Mesenchymal stem cell (in vitro differentiated cells and primary cell): ENCODE results near the gene EFHD2.
"Not testable (repeated sequence)": the region's sequence is repeated elsewhere in the genome, so short reads cannot be mapped to it uniquely, and the experiment has no call there.

Experiments used
- DNase-seq: peaks from one replicate; pipeline ENCODE4 v3.0.0-alpha.2; 2013
- H2AFZ ChIP-seq: one replicate; pipeline ENCODE4 v1.6.1; 2013; ENCODE audit warnings: low read depth, mild to moderate bottlenecking, control low read depth, inconsistent platforms, low read length, moderate library complexity
- H2AK5ac ChIP-seq: 2 replicates; pipeline ENCODE4 v1.6.1; 2013; ENCODE audit warnings: low read length, moderate library complexity, mild to moderate bottlenecking, inconsistent platforms; ENCODE audit not compliant: severe bottlenecking
- H2BK120ac ChIP-seq: one replicate; pipeline ENCODE4 v1.6.1; 2013; ENCODE audit warnings: low read depth, mild to moderate bottlenecking, inconsistent platforms, low read length, moderate library complexity
- H2BK12ac ChIP-seq, 2 experiments: one replicate each; pipeline ENCODE4 v1.6.1; 2013; ENCODE audit warnings: inconsistent platforms in 2 of 2, low read length in 2 of 2, mild to moderate bottlenecking in 2 of 2, moderate library complexity in 2 of 2, control low read depth in 1 of 2
- H2BK15ac ChIP-seq: one replicate; pipeline ENCODE4 v1.6.1; 2013; ENCODE audit warnings: mild to moderate bottlenecking, low read depth, inconsistent platforms; ENCODE audit not compliant: poor library complexity, severe bottlenecking
- H2BK5ac ChIP-seq: 2 replicates; pipeline ENCODE4 v1.6.1; 2013; ENCODE audit warnings: low read depth, mild to moderate bottlenecking, low read length, control low read depth, inconsistent platforms; ENCODE audit not compliant: poor library complexity, severe bottlenecking
- H3K14ac ChIP-seq, 2 experiments: one replicate each; pipeline ENCODE4 v1.6.1; 2013; ENCODE audit warnings: inconsistent platforms in 2 of 2, low read length in 2 of 2, control low read depth in 1 of 2, mild to moderate bottlenecking in 1 of 2, moderate library complexity in 1 of 2
- H3K18ac ChIP-seq, 2 experiments: one replicate each; pipeline ENCODE4 v1.6.1; 2013; ENCODE audit warnings: inconsistent platforms in 2 of 2, low read length in 2 of 2, control low read depth in 1 of 2, low read depth in 1 of 2, mild to moderate bottlenecking in 1 of 2
- H3K23ac ChIP-seq, 2 experiments: one replicate each; pipeline ENCODE4 v1.6.1; 2013; ENCODE audit warnings: inconsistent platforms in 2 of 2, low read length in 2 of 2, mild to moderate bottlenecking in 2 of 2, moderate library complexity in 2 of 2, control low read depth in 1 of 2
- H3K27ac ChIP-seq: 2 replicates; pipeline ENCODE4 v1.5.1; 2013; ENCODE audit warnings: mild to moderate bottlenecking, moderate library complexity, low read length, control low read depth, inconsistent platforms; ENCODE audit not compliant: poor library complexity, severe bottlenecking
- H3K27me3 ChIP-seq, 2 experiments: 2 replicates each; pipeline versions ENCODE4 v1.6.1 to v1.7.0; 2013; ENCODE audit warnings: low read length in 2 of 2, mild to moderate bottlenecking in 2 of 2, moderate library complexity in 2 of 2, control low read depth in 1 of 2, inconsistent platforms in 1 of 2; ENCODE audit not compliant: control insufficient read depth in 1 of 2, insufficient read depth in 1 of 2
- H3K36me3 ChIP-seq, 2 experiments: 2 replicates each; pipeline versions ENCODE4 v1.6.1 to v1.7.0; 2013; ENCODE audit warnings: low read length in 2 of 2, control low read depth in 1 of 2, inconsistent platforms in 1 of 2, low read depth in 1 of 2, mild to moderate bottlenecking in 1 of 2; ENCODE audit not compliant: insufficient read depth in 2 of 2, control insufficient read depth in 1 of 2
- H3K4ac ChIP-seq, 2 experiments: one replicate each; pipeline ENCODE4 v1.6.1; 2013; ENCODE audit warnings: inconsistent platforms in 2 of 2, low read length in 2 of 2, mild to moderate bottlenecking in 2 of 2, moderate library complexity in 2 of 2, control low read depth in 1 of 2, low read depth in 1 of 2
- H3K4me1 ChIP-seq: 2 replicates; pipeline ENCODE4 v1.6.1; 2013; ENCODE audit warnings: low read depth, low read length, control low read depth; ENCODE audit not compliant: control insufficient read depth, insufficient read depth
- H3K4me2 ChIP-seq: 2 replicates; pipeline ENCODE4 v1.6.1; 2013; ENCODE audit warnings: low read length, mild to moderate bottlenecking, inconsistent platforms; ENCODE audit not compliant: poor library complexity, severe bottlenecking
- H3K4me3 ChIP-seq, 2 experiments: 2 replicates each; pipeline versions ENCODE4 v1.5.1 to v1.7.0; 2013; ENCODE audit warnings: low read length in 2 of 2, mild to moderate bottlenecking in 2 of 2, control low read depth in 1 of 2, low read depth in 1 of 2; ENCODE audit not compliant: insufficient read depth in 1 of 2
- H3K79me1 ChIP-seq: replicated peaks from 2 replicates; pipeline ENCODE4 v1.6.1; 2013; ENCODE audit warnings: mild to moderate bottlenecking, control low read depth, low read length, inconsistent platforms; ENCODE audit not compliant: poor library complexity, severe bottlenecking
- H3K9ac ChIP-seq: 2 replicates; pipeline ENCODE4 v1.7.0; 2013; ENCODE audit warnings: mild to moderate bottlenecking, low read length, moderate library complexity
- H3K9me3 ChIP-seq: 2 replicates; pipeline ENCODE4 v1.7.0; 2013; ENCODE audit warnings: mild to moderate bottlenecking, low read length; ENCODE audit not compliant: control insufficient read depth
- H4K8ac ChIP-seq: one replicate; pipeline ENCODE4 v1.6.1; 2013; ENCODE audit warnings: inconsistent platforms, mild to moderate bottlenecking, low read length, moderate library complexity
- H4K91ac ChIP-seq: one replicate; pipeline ENCODE4 v1.6.1; 2013; ENCODE audit warnings: mild to moderate bottlenecking, low read length, inconsistent platforms
- WGBS: methylation state at CpG from one replicate; pipeline ENCODE4 v1.1.7; 2013; ENCODE audit warnings: mixed read lengths; 5-methylcytosine and 5-hydroxymethylcytosine counted together

Gene EFHD2

GRCh38 chr1:15468145-15468544 lies 58.5 kb downstream of the EFHD2 start:
- no peak for DNase-seq
- H4K91ac ChIP-seq: no peak overlapping the region
- H3K4me1 ChIP-seq: no peaks in the 10 kb centered on the region
- H3K4ac ChIP-seq: no peak overlapping the region
- H3K4me3 ChIP-seq: no peak overlapping the region
- no peak overlapping the region for H3K23ac ChIP-seq
- H3K14ac ChIP-seq: no peak overlapping the region
- H3K4me2 ChIP-seq: no peak overlapping the region
- H3K9ac ChIP-seq: no peak overlapping the region
- no peaks in the 10 kb centered on the region for H3K36me3 ChIP-seq
- no peak overlapping the region for H2BK5ac ChIP-seq
- H3K18ac ChIP-seq: no peak overlapping the region
- no peaks in the 10 kb centered on the region for H3K9me3 ChIP-seq
- no peak overlapping the region for H2BK12ac ChIP-seq
- H3K27ac ChIP-seq: no peak overlapping the region
- H2AK5ac ChIP-seq: no peak overlapping the region
- no peak overlapping the region for H2AFZ ChIP-seq
- H3K27me3 ChIP-seq: peaks cover 0 to 17% of the 10 kb centered on the region in 2 experiments
- H2BK15ac ChIP-seq: no peak overlapping the region
- H4K8ac ChIP-seq: no peak overlapping the region
- H3K79me1 ChIP-seq: no peaks in the 10 kb centered on the region
- no peak overlapping the region for H2BK120ac ChIP-seq

- no peak overlapping the region for H4K8ac ChIP-seq
- H2BK15ac ChIP-seq: no peak overlapping the region
- no peak overlapping the region for H3K9ac ChIP-seq
- H3K27ac ChIP-seq: no peak overlapping the region
- H3K9me3 ChIP-seq: no peaks in the 10 kb centered on the region
- DNase-seq: no peak
- H3K79me1 ChIP-seq: no peaks in the 10 kb centered on the region
- peaks cover 0 to 17% of the 10 kb centered on the region in 2 experiments for H3K27me3 ChIP-seq
- H3K4me2 ChIP-seq: no peak overlapping the region
- H3K36me3 ChIP-seq: no peaks in the 10 kb centered on the region
- H2BK120ac ChIP-seq: no peak overlapping the region
- no peak overlapping the region for H2BK12ac ChIP-seq
- no peak overlapping the region for H3K23ac ChIP-seq
- no peak overlapping the region for H4K91ac ChIP-seq
- no peak overlapping the region for H3K18ac ChIP-seq
- no peaks in the 10 kb centered on the region for H3K4me1 ChIP-seq
- no peak overlapping the region for H3K4ac ChIP-seq
- H2AFZ ChIP-seq: no peak overlapping the region
- no peak overlapping the region for H2AK5ac ChIP-seq
- H3K4me3 ChIP-seq: no peak overlapping the region
- WGBS: 68% methylated on average over 3 of the region's 3 CpGs
- H3K14ac ChIP-seq: no peak overlapping the region
- no peak overlapping the region for H2BK5ac ChIP-seq
Observed at GRCh38 chr1:15469361-15469760, 59.7 kb downstream of the EFHD2 start.

- not testable (repeated sequence) for H3K14ac ChIP-seq, DNase-seq, H3K4ac ChIP-seq, H3K9me3 ChIP-seq, H2BK15ac ChIP-seq, H2AFZ ChIP-seq, H4K91ac ChIP-seq, H3K18ac ChIP-seq, H3K4me2 ChIP-seq, H2BK120ac ChIP-seq, H3K4me1 ChIP-seq, H3K27ac ChIP-seq, H3K4me3 ChIP-seq, H3K79me1 ChIP-seq, H2AK5ac ChIP-seq, H3K9ac ChIP-seq, H3K23ac ChIP-seq, H3K36me3 ChIP-seq, H2BK12ac ChIP-seq, H4K8ac ChIP-seq, H2BK5ac ChIP-seq
- 83% methylated on average over 9 of the region's 9 CpGs for WGBS
- peaks cover 0 to 17% of the 10 kb centered on the region in 2 experiments for H3K27me3 ChIP-seq
Observed at GRCh38 chr1:15469821-15470448, 60.2 kb downstream of the EFHD2 start.

GRCh38 chr1:15471067-15471466 lies 61.4 kb downstream of the EFHD2 start:
- WGBS: 90% methylated on average over 5 of the region's 5 CpGs
- not testable (repeated sequence) for H3K36me3 ChIP-seq, H2BK15ac ChIP-seq, H3K27me3 ChIP-seq, H3K27ac ChIP-seq, H3K9me3 ChIP-seq, H3K79me1 ChIP-seq, H2BK5ac ChIP-seq, H4K91ac ChIP-seq, H3K23ac ChIP-seq, H3K4me2 ChIP-seq, H2BK12ac ChIP-seq, H2AK5ac ChIP-seq, H2BK120ac ChIP-seq, H3K18ac ChIP-seq, H3K4me3 ChIP-seq, H3K14ac ChIP-seq, H3K4me1 ChIP-seq, DNase-seq, H4K8ac ChIP-seq, H3K4ac ChIP-seq, H2AFZ ChIP-seq, H3K9ac ChIP-seq
